HCT116 (cell line): Measurements from ENCODE around the gene CRHBP. TPM values are rescaled to one million over a fixed set of nuclear protein-coding genes. Genes with fewer than 3 reads are reported as not detected.

Source experiments
- total RNA-seq: library from RNA; stranded (reverse); gene quantifications from one replicate; pipeline ENCODE4 v1.2.1, GENCODE V29; 2021; ENCODE audit not compliant: unreplicated experiment

The CRHBP gene
- total RNA-seq, 1 experiment from 2014 or later: not detected

Other genes with a start within 250 kb of the CRHBP start
- 16.6 TPM for gene F2R, start 236.9 kb upstream of the CRHBP start, total RNA-seq
- 119 TPM for gene F2RL1, start 134.0 kb upstream of the CRHBP start, total RNA-seq
- not detected for gene S100Z, start 103.0 kb upstream of the CRHBP start, total RNA-seq
- 22.2 TPM for gene AGGF1, start 77.4 kb downstream of the CRHBP start, total RNA-seq
- gene ZBED3, start 134.2 kb downstream of the CRHBP start, total RNA-seq: 12.7 TPM